Measurements from ENCODE around the gene ZSWIM6.

- TF ChIP-seq CTCF (IDR thresholded peaks at IDR 0.05) (no peak), POLR2A (IDR thresholded peaks at IDR 0.05) (no peak)
Measured at GRCh38 chr5:61587125-61587524, 255.1 kb downstream of the ZSWIM6 start.

Data from Peyer's patch (tissue), 4 donors.